GM21423 (cell line): Measurements from ENCODE around the gene AAMDC.
"Not testable (repeated sequence)": the region's sequence is repeated elsewhere in the genome, so short reads cannot be mapped to it uniquely, and the experiment has no call there.

Source experiments
- ATAC-seq: cut with Tn5 transposase; IDR thresholded peaks from one replicate; pipeline ENCODE4 v1.9.1; 2021; ENCODE audit warnings: mild to moderate bottlenecking, moderate library complexity; ENCODE audit not compliant: unreplicated experiment

Gene AAMDC

GRCh38 chr11:77819921-77820564, 901 bp upstream of the AAMDC start:
- ATAC-seq = peak; percentile 13

GRCh38 chr11:77821349-77821851, 456 bp downstream of the AAMDC start:
- no peak for ATAC-seq

- ATAC-seq = not testable (repeated sequence)
Observed at GRCh38 chr11:77822126-77822525, 1.2 kb downstream of the AAMDC start.

GRCh38 chr11:77823775-77824174, 2.8 kb downstream of the AAMDC start:
- no peak for ATAC-seq

GRCh38 chr11:77828926-77829325, 8.0 kb downstream of the AAMDC start:
- no peak for ATAC-seq

GRCh38 chr11:77833302-77833701, 12.4 kb downstream of the AAMDC start:
- ATAC-seq = no peak

- ATAC-seq = no peak
Observed at GRCh38 chr11:77842441-77843121, 21.6 kb downstream of the AAMDC start.

- ATAC-seq = not testable (repeated sequence)
Observed at GRCh38 chr11:77843700-77844099, 22.8 kb downstream of the AAMDC start.

- no peak for ATAC-seq
Observed at GRCh38 chr11:77851503-77851902, 30.6 kb downstream of the AAMDC start.

- no peak for ATAC-seq
Observed at GRCh38 chr11:77854838-77855237, 33.9 kb downstream of the AAMDC start.

- not testable (repeated sequence) for ATAC-seq
Observed at GRCh38 chr11:77857906-77858457, 37.0 kb downstream of the AAMDC start.

- ATAC-seq = not testable (repeated sequence)
Observed at GRCh38 chr11:77861444-77861843, 40.5 kb downstream of the AAMDC start.

GRCh38 chr11:77865805-77866204, 44.9 kb downstream of the AAMDC start:
- no peak for ATAC-seq

- no peak for ATAC-seq
Observed at GRCh38 chr11:77866336-77866735, 45.4 kb downstream of the AAMDC start.

GRCh38 chr11:77868744-77869143, 47.8 kb downstream of the AAMDC start:
- no peak for ATAC-seq

GRCh38 chr11:77871855-77872254, 50.9 kb downstream of the AAMDC start:
- ATAC-seq = no peak

GRCh38 chr11:77873345-77873744, 52.4 kb downstream of the AAMDC start:
- no peak for ATAC-seq

GRCh38 chr11:77874206-77874605, 53.3 kb downstream of the AAMDC start:
- no peak for ATAC-seq

- no peak for ATAC-seq
Observed at GRCh38 chr11:77876045-77876444, 55.1 kb downstream of the AAMDC start.

- not testable (repeated sequence) for ATAC-seq
Observed at GRCh38 chr11:77878247-77878646, 57.3 kb downstream of the AAMDC start.

- ATAC-seq = peak; percentile 93
Observed at GRCh38 chr11:77879218-77879617, 58.3 kb downstream of the AAMDC start.

GRCh38 chr11:77882396-77882795, 61.5 kb downstream of the AAMDC start:
- ATAC-seq = no peak
